Parathyroid adenoma (tissue), 2 donors: ENCODE data around the gene TMCO4.
A peak's percentile ranks its signal among the peaks of the same experiment; 100 is the strongest.

Experiments
- H2AFZ ChIP-seq: fragments of 300-600 bp; sonication (generic); one replicate; pipeline ENCODE4 v1.7.0; 2017; ENCODE audit warnings: antibody characterized with exemption, mild to moderate bottlenecking
- H3K27ac ChIP-seq: fragments of 300-600 bp; sonication (generic); one replicate; pipeline ENCODE4 v1.7.0; 2017
- H3K27me3 ChIP-seq: fragments of 300-600 bp; sonication (generic); one replicate; pipeline ENCODE4 v1.7.0; 2017; ENCODE audit warnings: low read length; ENCODE audit not compliant: control insufficient read depth, insufficient read depth
- H3K36me3 ChIP-seq: fragments of 300-600 bp; sonication (generic); one replicate; pipeline ENCODE4 v1.7.0; 2017; ENCODE audit warnings: low read length; ENCODE audit not compliant: control insufficient read depth, insufficient read depth
- H3K4me1 ChIP-seq: fragments of 300-600 bp; sonication (generic); one replicate; pipeline ENCODE4 v1.7.0; 2017; ENCODE audit warnings: control low read depth
- H3K4me2 ChIP-seq: fragments of 300-600 bp; sonication (generic); one replicate; pipeline ENCODE4 v1.7.0; 2017; ENCODE audit warnings: low read length
- H3K4me3 ChIP-seq: fragments of 300-600 bp; sonication (generic); one replicate; pipeline ENCODE4 v1.7.0; 2017; ENCODE audit warnings: low read depth, low read length
- H3K79me2 ChIP-seq: fragments of 300-600 bp; sonication (generic); one replicate; pipeline ENCODE4 v1.7.0; 2017; ENCODE audit warnings: control low read depth
- H3K9ac ChIP-seq: fragments of 300-600 bp; sonication (generic); one replicate; pipeline ENCODE4 v1.7.0; 2017; ENCODE audit warnings: mild to moderate bottlenecking
- H3K9me3 ChIP-seq: fragments of 300-600 bp; sonication (generic); one replicate; pipeline ENCODE4 v1.7.0; 2017; ENCODE audit warnings: low read length; ENCODE audit not compliant: control insufficient read depth
- CTCF ChIP-seq: fragments of 300-600 bp; sonication (generic); IDR thresholded peaks from one replicate; pipeline ENCODE4 v1.7.0; 2017; ENCODE audit warnings: antibody characterized with exemption, mild to moderate bottlenecking
- donor health status: primary hyperparathyroidism.

TMCO4 gene

GRCh38 chr1:19708567-19709110, 91.1 kb downstream of the TMCO4 start:
- Histone ChIP-seq H3K4me2 (no peak overlapping the region), H3K36me3 (no peaks in the 10 kb centered on the region), H3K4me1 (no peaks in the 10 kb centered on the region), H3K79me2 (no peaks in the 10 kb centered on the region), H3K9me3 (no peaks in the 10 kb centered on the region), H3K27ac (no peak overlapping the region), H2AFZ (no peak overlapping the region), H3K27me3 (no peaks in the 10 kb centered on the region), H3K4me3 (no peak overlapping the region), H3K9ac (no peak overlapping the region)
- TF ChIP-seq CTCF: no peak

GRCh38 chr1:19706136-19706535, 93.6 kb downstream of the TMCO4 start:
- H3K4me1 ChIP-seq: no peaks in the 10 kb centered on the region
- H3K9me3 ChIP-seq: no peaks in the 10 kb centered on the region
- no peak for TF ChIP-seq CTCF
- no peaks in the 10 kb centered on the region for H3K79me2 ChIP-seq
- H3K9ac ChIP-seq: no peak overlapping the region
- no peak overlapping the region for H3K4me2 ChIP-seq
- no peaks in the 10 kb centered on the region for H3K36me3 ChIP-seq
- H3K27ac ChIP-seq: no peak overlapping the region
- no peaks in the 10 kb centered on the region for H3K27me3 ChIP-seq
- no peak overlapping the region for H3K4me3 ChIP-seq
- no peak overlapping the region for H2AFZ ChIP-seq

GRCh38 chr1:19705464-19705863, 94.3 kb downstream of the TMCO4 start:
- H3K79me2 ChIP-seq: peaks cover under 1% of the 10 kb centered on the region
- no peak for TF ChIP-seq CTCF
- no peaks in the 10 kb centered on the region for H3K27me3 ChIP-seq

GRCh38 chr1:19704247-19705113, 95.2 kb downstream of the TMCO4 start:
- Histone ChIP-seq H3K79me2 (peaks cover 2% of the 10 kb centered on the region), H3K27ac (peak overlapping the region; percentile 56), H3K9ac (no peak overlapping the region), H3K4me1 (no peaks in the 10 kb centered on the region), H3K9me3 (no peaks in the 10 kb centered on the region), H3K36me3 (no peaks in the 10 kb centered on the region), H3K4me2 (peak overlapping the region; percentile 51), H3K4me3 (no peak overlapping the region), H2AFZ (no peak overlapping the region), H3K27me3 (no peaks in the 10 kb centered on the region)
- peak; percentile 82 for TF ChIP-seq CTCF

More at GRCh38 chr1:19705464-19705863, 94.3 kb downstream of the TMCO4 start:
- H3K4me3 ChIP-seq: no peak overlapping the region
- H3K9me3 ChIP-seq: no peaks in the 10 kb centered on the region
- no peak overlapping the region for H3K4me2 ChIP-seq
- no peak overlapping the region for H3K9ac ChIP-seq
- no peak overlapping the region for H3K27ac ChIP-seq
- H3K4me1 ChIP-seq: no peaks in the 10 kb centered on the region
- H3K36me3 ChIP-seq: no peaks in the 10 kb centered on the region
- H2AFZ ChIP-seq: no peak overlapping the region
